H1 (cell line): Measurements from ENCODE around the gene HIGD1B. TPM values are rescaled to one million over a fixed set of nuclear protein-coding genes. Genes with fewer than 3 reads are reported as not detected.

Experiments used
- CTCF ChIA-PET: fragments of 300-600 bp; sonication (Branson Sonifier 250); formaldehyde crosslinking; loops from one replicate; lab custom pipeline; 2021; ENCODE audit not compliant: partially characterized antibody; lab: Charles Lee
- POLR2A ChIA-PET: fragments of 300-600 bp; sonication (Branson Sonifier 250); formaldehyde crosslinking; loops from one replicate; lab custom pipeline; 2021; ENCODE audit warnings: inconsistent platforms; ENCODE audit not compliant: partially characterized antibody; lab: Charles Lee
- DNase-seq, 2 experiments: peaks; one replicate each; pipeline versions ENCODE4 v3.0.0 to v3.0.0-alpha.2; 2010 to 2022; ENCODE audit warnings: low spot score in 2 of 2, low read depth in 1 of 2, mixed read lengths in 1 of 2
- FAIRE-seq: peaks from 2 replicates; lab custom pipeline; 2011; peaks lifted over from hg19 to GRCh38; lab: Jason Lieb, UNC
- H2AFZ ChIP-seq: 2 replicates; pipeline ENCODE4 v1.8.1; 2012; ENCODE audit warnings: low read length, inconsistent platforms
- H2AK5ac ChIP-seq: 2 replicates; pipeline ENCODE4 v1.6.1; 2013; ENCODE audit warnings: low read depth, low read length
- H2BK120ac ChIP-seq: replicated peaks from 2 replicates; pipeline ENCODE3; 2013; ENCODE audit warnings: low read depth, low read length, inconsistent platforms
- H2BK12ac ChIP-seq: 2 replicates; pipeline ENCODE4 v1.6.1; 2013; ENCODE audit warnings: low read depth, low read length
- H2BK15ac ChIP-seq: 2 replicates; pipeline ENCODE4 v1.6.1; 2013; ENCODE audit warnings: low read length
- H2BK20ac ChIP-seq: 2 replicates; pipeline ENCODE4 v1.6.1; 2013; ENCODE audit warnings: low read length
- H2BK5ac ChIP-seq: 2 replicates; pipeline ENCODE4 v1.6.1; 2013; ENCODE audit warnings: low read depth, low read length
- H3K14ac ChIP-seq: 2 replicates; pipeline ENCODE4 v1.6.1; 2013; ENCODE audit warnings: inconsistent platforms; ENCODE audit not compliant: insufficient read length
- H3K18ac ChIP-seq: 2 replicates; pipeline ENCODE4 v1.6.1; 2013; ENCODE audit warnings: low read length; ENCODE audit errors: extremely low read depth
- H3K23ac ChIP-seq: 2 replicates; pipeline ENCODE4 v1.6.1; 2013; ENCODE audit warnings: inconsistent platforms; ENCODE audit not compliant: insufficient read length
- H3K23me2 ChIP-seq: 2 replicates; pipeline ENCODE4 v1.6.1; 2013; ENCODE audit warnings: low read depth, low read length
- H3K27ac ChIP-seq: 2 replicates; pipeline ENCODE4 v1.6.1; 2011; ENCODE audit warnings: low read depth, low read length, inconsistent platforms
- H3K27me3 ChIP-seq, 4 experiments: replicated peaks in 1 of 4; 1 replicate in 1 of 4; 2 replicates in 3 of 4; pipeline versions ENCODE4 v1.6.1 to v1.8.1; 2011 to 2013; ENCODE audit warnings: low read length in 3 of 4, mild to moderate bottlenecking in 3 of 4, inconsistent platforms in 2 of 4, mixed read lengths in 2 of 4, moderate library complexity in 1 of 4; ENCODE audit not compliant: control insufficient read depth in 3 of 4, insufficient read depth in 3 of 4; ENCODE audit errors: extremely low read depth in 1 of 4
- H3K36me3 ChIP-seq, 4 experiments: 2 replicates each; pipeline versions ENCODE4 v1.6.1 to v1.8.1; 2011 to 2013; ENCODE audit warnings: mild to moderate bottlenecking in 4 of 4, low read length in 3 of 4, moderate library complexity in 2 of 4, control low read depth in 1 of 4, inconsistent platforms in 1 of 4; ENCODE audit not compliant: insufficient read depth in 4 of 4, control insufficient read depth in 2 of 4
- H3K4ac ChIP-seq: replicated peaks from 2 replicates; pipeline ENCODE3; 2013; ENCODE audit warnings: low read length, low read depth, mixed read lengths, inconsistent platforms; ENCODE audit not compliant: insufficient read length
- H3K4me1 ChIP-seq, 4 experiments: replicated peaks in 1 of 4; 1 replicate in 1 of 4; 2 replicates in 3 of 4; pipeline versions ENCODE4 v1.6.1 to v1.8.1; 2011 to 2013; ENCODE audit warnings: low read length in 3 of 4, inconsistent platforms in 2 of 4, mixed read lengths in 1 of 4; ENCODE audit not compliant: insufficient read depth in 4 of 4, control insufficient read depth in 3 of 4
- H3K4me2 ChIP-seq, 2 experiments: 2 replicates each; pipeline versions ENCODE4 v1.6.1 to v1.8.1; 2011 to 2013; ENCODE audit warnings: low read depth in 2 of 2, low read length in 2 of 2, control low read depth in 1 of 2, inconsistent platforms in 1 of 2, mild to moderate bottlenecking in 1 of 2; ENCODE audit not compliant: insufficient read depth in 1 of 2
- H3K4me3 ChIP-seq, 4 experiments: fragments of 200-600, 300-600 bp in 1 of 4; sonication (generic), shearing (Covaris generic), sonication (Bioruptor Twin) in 1 of 4; 2 replicates each; pipeline versions ENCODE4 v1.5.1 to v1.8.1; 2011 to 2016; ENCODE audit warnings: low read length in 4 of 4, low read depth in 3 of 4, control low read depth in 2 of 4, inconsistent platforms in 2 of 4, mild to moderate bottlenecking in 2 of 4, mixed read lengths in 1 of 4, moderate library complexity in 1 of 4; ENCODE audit not compliant: insufficient read depth in 2 of 4; ENCODE audit errors: extremely low read depth in 1 of 4
- H3K56ac ChIP-seq: replicated peaks from 2 replicates; pipeline ENCODE3; 2013; ENCODE audit warnings: low read depth, mild to moderate bottlenecking, mixed read lengths, low read length, inconsistent platforms; ENCODE audit not compliant: insufficient read length
- H3K79me1 ChIP-seq: 2 replicates; pipeline ENCODE4 v1.6.1; 2013; ENCODE audit warnings: low read depth, low read length, control low read depth
- H3K79me2 ChIP-seq, 2 experiments: 2 replicates each; pipeline versions ENCODE4 v1.6.1 to v1.8.1; 2012 to 2013; ENCODE audit warnings: low read length in 2 of 2, mild to moderate bottlenecking in 2 of 2, inconsistent platforms in 1 of 2; ENCODE audit not compliant: insufficient read depth in 2 of 2, control insufficient read depth in 1 of 2
- H3K9ac ChIP-seq, 4 experiments: replicated peaks in 1 of 4; 1 replicate in 1 of 4; 2 replicates in 3 of 4; pipeline versions ENCODE4 v1.6.1 to v1.8.1; 2011 to 2013; ENCODE audit warnings: low read depth in 3 of 4, low read length in 3 of 4, control low read depth in 2 of 4, mild to moderate bottlenecking in 2 of 4, moderate library complexity in 2 of 4, inconsistent platforms in 1 of 4; ENCODE audit errors: extremely low read depth in 1 of 4
- H3K9me3 ChIP-seq, 2 experiments: 2 replicates each; pipeline versions ENCODE4 v1.6.1 to v1.8.1; 2012 to 2013; ENCODE audit warnings: mild to moderate bottlenecking in 2 of 2, moderate library complexity in 2 of 2, control low read depth in 1 of 2, inconsistent platforms in 1 of 2, low read depth in 1 of 2, low read length in 1 of 2, mixed read lengths in 1 of 2; ENCODE audit not compliant: insufficient read depth in 2 of 2
- H4K20me1 ChIP-seq, 2 experiments: replicated peaks in 1 of 2; 2 replicates each; pipeline versions ENCODE3 to v1.8.1; 2011 to 2013; ENCODE audit warnings: inconsistent platforms in 2 of 2, low read length in 2 of 2, mild to moderate bottlenecking in 1 of 2; ENCODE audit not compliant: insufficient read depth in 2 of 2, control insufficient read depth in 1 of 2
- H4K5ac ChIP-seq: 2 replicates; pipeline ENCODE4 v1.6.1; 2013; ENCODE audit warnings: low read length, low read depth, mixed read lengths, inconsistent platforms; ENCODE audit not compliant: insufficient read length
- H4K8ac ChIP-seq: 2 replicates; pipeline ENCODE4 v1.8.0; 2013; ENCODE audit warnings: mild to moderate bottlenecking, moderate library complexity, low read length, inconsistent platforms; ENCODE audit not compliant: insufficient read depth; ENCODE audit errors: extremely low read depth
- H4K91ac ChIP-seq: replicated peaks from 2 replicates; pipeline ENCODE3; 2013; ENCODE audit warnings: low read length, mixed read lengths, inconsistent platforms; ENCODE audit not compliant: insufficient read length
- BCL11A ChIP-seq, 2 experiments: IDR thresholded peaks; one replicate each; pipeline ENCODE4 v1.6.1; 2011; ENCODE audit warnings: low read depth in 2 of 2, low read length in 2 of 2, mild to moderate bottlenecking in 2 of 2
- E2F6 ChIP-seq: IDR thresholded peaks from 2 replicates; pipeline ENCODE4 v1.6.1; 2012; ENCODE audit warnings: inconsistent platforms
- GABPA ChIP-seq: IDR thresholded peaks from 2 replicates; pipeline ENCODE4 v1.6.1; 2011; ENCODE audit warnings: mild to moderate bottlenecking, low read length, moderate library complexity, borderline replicate concordance; ENCODE audit not compliant: insufficient read depth
- KDM4A ChIP-seq: IDR thresholded peaks from one replicate; pipeline ENCODE4 v1.7.1; 2012; ENCODE audit warnings: low read depth, mild to moderate bottlenecking, moderate library complexity, low read length, inconsistent platforms; ENCODE audit not compliant: severe bottlenecking
- NANOG ChIP-seq: IDR thresholded peaks from 2 replicates; pipeline ENCODE4 v1.6.1; 2011; ENCODE audit warnings: low read length, low read depth, mild to moderate bottlenecking, inconsistent platforms; ENCODE audit not compliant: insufficient read depth, poor library complexity, severe bottlenecking
- POLR2AphosphoS5 ChIP-seq: IDR thresholded peaks from 2 replicates; pipeline ENCODE4 v1.6.1; 2011; ENCODE audit warnings: low read depth, low read length
- SIRT6 ChIP-seq: IDR thresholded peaks from one replicate; pipeline ENCODE4 v1.7.1; 2012; ENCODE audit warnings: low read length, inconsistent platforms
- SP2 ChIP-seq: IDR thresholded peaks from 2 replicates; pipeline ENCODE4 v1.6.1; 2012; ENCODE audit warnings: mild to moderate bottlenecking, low read length, inconsistent platforms
- TEAD4 ChIP-seq: IDR thresholded peaks from 2 replicates; pipeline ENCODE4 v1.6.1; 2012; ENCODE audit warnings: low read depth, low read length, inconsistent platforms, mixed read lengths
- WGBS, 2 experiments: shearing (Covaris generic) in 1 of 2; methylation state at CpG; one replicate each; pipeline versions ENCODE4 v1.1.6 to v1.1.7; 2013 to 2015; ENCODE audit warnings: low lambda C conversion rate in 2 of 2, mixed read lengths in 2 of 2, inconsistent platforms in 1 of 2, low coverage in 1 of 2, missing lambda C conversion rate in 1 of 2; ENCODE audit not compliant: insufficient replicate concordance in 2 of 2, insufficient coverage in 1 of 2, insufficient read length in 1 of 2; ENCODE audit errors: extremely low coverage in 1 of 2, missing lambda C conversion rate in 1 of 2; 5-methylcytosine and 5-hydroxymethylcytosine counted together
- polyA plus RNA-seq, 7 experiments: library from polyadenylated mRNA; depleted of rRNA in 3 of 7; stranded (reverse) in 5 of 7; unstranded in 2 of 7; fragments of >200 nt in 5 of 7; fragments of 200-250 nt in 2 of 7; gene quantifications; 1 replicate in 5 of 7; 2 replicates in 1 of 7; 4 replicates in 1 of 7; pipeline versions ENCODE4 v1.2.1 to v1.2.3, GENCODE V29; 2011 to 2013; ENCODE audit warnings: missing spikeins in 2 of 7, mixed read lengths in 2 of 7
- total RNA-seq: library from RNA; stranded (reverse); fragmentation: NEBNext Ultra II Directional; extraction: Animal tissue kit (Norgen Biotek cat#: 25700); gene quantifications from 2 replicates; pipeline ENCODE4 v1.2.1, GENCODE V29; 2021

The HIGD1B gene
- total and polyA plus RNA-seq, 2 of the 8 experiments (the other 6 are each of a cell fraction or from before 2014, with no cell fraction given), result not detected

GRCh38 chr17:44830359-44831288 lies 17.1 kb upstream of the HIGD1B start:
- ChIA-PET POLR2A (interaction anchor here (0.6 to 5.5 kb wide), 16 partner anchors 8 to 419 kb away, joined by 3 to 58 read pairs (median 6); partner anchors contain the start of gene HIGD1B), CTCF (interaction anchor here (0.8 to 5.2 kb wide), 11 partner anchors 14 to 241 kb away, joined by 3 to 44 read pairs (median 8); no protein-coding TSS in a partner anchor)
- peak overlapping the region; percentile 93; the same call in 1 of the 2 replicates for H4K8ac ChIP-seq
- DNase-seq, result peak; percentile 67 to 72
- H3K27ac ChIP-seq, result peak overlapping the region; percentile 86
- H3K4me1 ChIP-seq, result peaks cover 0 to 7% (median 5%) of the 10 kb centered on the region in 4 experiments; a peak in 4 of 7 replicates
- peak overlapping the region; percentile 70 for H2BK120ac ChIP-seq
- H3K4me3 ChIP-seq, result peak overlapping the region; percentile 79 to 97 (median 92)
- H4K20me1 ChIP-seq, result peaks cover 4 to 5% of the 10 kb centered on the region in 2 experiments
- H3K36me3 ChIP-seq, result no peaks in the 10 kb centered on the region
- H3K27me3 ChIP-seq, result no peaks in the 10 kb centered on the region
- FAIRE-seq, result peak; percentile 68
- WGBS, 2 experiments, result 1% methylated on average over 42 of the region's 58 CpGs; no CpG with 5 or more reads in 1 of the 2 experiments
- no peak overlapping the region for H4K5ac ChIP-seq
- no peak overlapping the region for H3K23ac ChIP-seq
- H2AK5ac ChIP-seq, result 0 out of 2 replicates have a peak overlapping the region, but pooled peaks have one; percentile 3
- peak overlapping the region; percentile 81 for H3K4ac ChIP-seq
- H3K14ac ChIP-seq, result no peak overlapping the region
- no peaks in the 10 kb centered on the region for H3K9me3 ChIP-seq
- peak overlapping the region; percentile 52 for H3K56ac ChIP-seq
- H3K79me2 ChIP-seq, result peaks cover 5 to 40% of the 10 kb centered on the region in 2 experiments
- H3K9ac ChIP-seq, result peak overlapping the region; percentile 15 to 91 (median 74)
- no peaks in the 10 kb centered on the region for H3K79me1 ChIP-seq
- 0 out of 2 replicates have a peak overlapping the region, but pooled peaks have one; percentile 82 for H2BK12ac ChIP-seq
- H4K91ac ChIP-seq, result peak overlapping the region; percentile 96
- H3K23me2 ChIP-seq, result peaks cover 4% of the 10 kb centered on the region; the same call in 1 of the 2 replicates
- H2BK5ac ChIP-seq, result peak overlapping the region; percentile 96
- peak overlapping the region; percentile 29; the same call in 1 of the 2 replicates for H2BK20ac ChIP-seq
- peak overlapping the region; percentile 51 to 70 for H3K4me2 ChIP-seq
- peak overlapping the region; percentile 61; the same call in 1 of the 2 replicates for H2BK15ac ChIP-seq
- H3K18ac ChIP-seq, result peak overlapping the region; percentile 99
- H2AFZ ChIP-seq, result no peak overlapping the region
- peak; percentile 58; the same call in 1 of the 2 replicates for TF ChIP-seq E2F6
- TF ChIP-seq NANOG, result no peak
- TF ChIP-seq SP2, result no peak
- TF ChIP-seq POLR2AphosphoS5, result peak; percentile 49; the same call in 1 of the 2 replicates
- TF ChIP-seq KDM4A, result peak; percentile 35
- no peak for TF ChIP-seq SIRT6
- TF ChIP-seq BCL11A (IDR thresholded peaks at IDR 0.05; ENCODE audit: low read depth in 2 of 2, low read length in 2 of 2), result no peak
- no peak for TF ChIP-seq GABPA
- no peak for TF ChIP-seq TEAD4
